ENCODE data around the gene PIAS4.

PIAS4 gene

DNA sequence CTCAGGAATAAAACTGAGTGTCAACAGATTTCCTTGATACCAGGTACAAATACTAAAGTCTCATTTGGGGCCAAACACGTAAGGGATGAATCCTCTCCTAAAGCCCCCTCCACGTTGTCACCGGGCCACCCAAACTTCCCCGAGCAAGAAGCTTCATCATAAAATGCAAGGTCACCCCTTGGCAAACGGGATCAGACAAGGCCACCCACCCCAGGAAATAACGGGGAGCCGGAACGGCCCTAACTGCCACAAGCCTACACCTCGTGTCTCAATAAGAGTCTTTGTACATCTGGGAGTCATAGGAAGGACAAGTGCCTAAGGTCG, 23.0 kb upstream of the PIAS4 start:
- H3K4me2 ChIP-seq (ENCODE audit: low read length) = peak overlapping the region; percentile 95
- no peaks in the 10 kb centered on the region for H3K9me3 ChIP-seq (ENCODE audit: control insufficient read depth, insufficient read depth, low read length)
- H3K4me1 ChIP-seq (ENCODE audit: control insufficient read depth, low read length) = peaks cover 62% of the 10 kb centered on the region
- no peaks in the 10 kb centered on the region for H3K9me2 ChIP-seq (replicated peaks; ENCODE audit: control insufficient read depth, low read length)
- no peak for TF ChIP-seq EZH2phosphoT487 (IDR thresholded peaks at IDR 0.05; ENCODE audit: borderline replicate concordance, low read length)
- no peak for TF ChIP-seq CTCF (IDR thresholded peaks at IDR 0.05; ENCODE audit: low read depth, low read length, poor library complexity, severe bottlenecking)
- peaks cover 57% of the 10 kb centered on the region for H3K36me3 ChIP-seq (ENCODE audit: control insufficient read depth, low read length)
- peaks cover 65% of the 10 kb centered on the region for H3F3A ChIP-seq (ENCODE audit: control insufficient read depth, insufficient read depth)
- peak overlapping the region; percentile 99 for H3K4me3 ChIP-seq (ENCODE audit: low read length)
- peak overlapping the region; percentile 89 for H3K27ac ChIP-seq (ENCODE audit: low read depth, low read length)
- peaks cover 58% of the 10 kb centered on the region for H3K79me2 ChIP-seq (ENCODE audit: control insufficient read depth, low read length)
- peaks cover 49% of the 10 kb centered on the region for H4K20me1 ChIP-seq (ENCODE audit: control insufficient read depth, insufficient read depth, low read depth, low read length)
- no peaks in the 10 kb centered on the region for H3K27me3 ChIP-seq (ENCODE audit: control insufficient read depth, low read length)

DNA sequence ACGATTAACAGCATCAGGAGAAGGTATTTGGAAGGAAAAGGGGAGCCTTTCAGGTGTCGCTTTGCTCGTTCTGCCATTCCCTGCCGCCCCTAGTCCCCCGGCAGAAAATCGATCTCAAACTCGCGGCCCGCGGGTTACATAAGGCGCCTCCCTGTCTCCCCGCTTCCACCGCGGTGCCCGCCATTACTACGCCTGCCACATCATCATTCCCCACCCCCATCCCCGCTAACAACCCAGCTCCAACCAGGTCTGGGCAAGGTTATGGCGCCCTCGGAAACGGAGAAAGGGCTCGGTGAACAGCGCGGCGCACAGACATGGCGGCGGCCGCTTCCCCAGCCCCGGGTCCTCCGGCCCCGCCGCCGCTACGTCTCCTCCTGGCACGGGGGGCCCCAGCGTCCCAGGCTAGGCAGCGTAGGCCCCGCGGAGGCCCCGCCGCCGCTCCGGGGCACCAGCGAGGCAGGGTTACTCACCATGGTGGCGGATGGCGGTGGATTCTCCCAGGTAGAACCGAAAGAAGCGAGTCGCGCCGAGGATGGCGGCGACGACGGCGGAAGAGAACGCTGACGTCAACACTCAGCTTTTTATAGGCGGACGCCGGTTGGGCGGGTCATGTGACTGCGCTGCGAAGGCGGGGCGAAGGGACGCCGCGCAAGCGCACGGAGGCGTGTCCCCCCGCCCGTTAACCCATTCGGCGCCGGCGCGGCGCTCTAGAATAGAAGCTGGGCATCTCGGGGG, 22.5 kb upstream of the PIAS4 start, which contains the start of gene EEF2:
Gene EEF2 (minus strand): TSS at position 556 of the 735 bp plus-strand sequence. CDS start 83 bp downstream, at position 473.
- peaks cover 46% of the 10 kb centered on the region for H4K20me1 ChIP-seq (ENCODE audit: control insufficient read depth, insufficient read depth, low read depth, low read length)
- peak within 1 kb of the TSS; percentile 99 for H3K4me3 ChIP-seq (ENCODE audit: low read length)
- H3K9me2 ChIP-seq (replicated peaks; ENCODE audit: control insufficient read depth, low read length) = no peaks in the 10 kb centered on the region
- peaks cover 51% of the 10 kb centered on the region for H3K36me3 ChIP-seq (ENCODE audit: control insufficient read depth, low read length)
- TF ChIP-seq EZH2phosphoT487 (IDR thresholded peaks at IDR 0.05; ENCODE audit: borderline replicate concordance, low read length) (no peak), CTCF (IDR thresholded peaks at IDR 0.05; ENCODE audit: low read depth, low read length, poor library complexity, severe bottlenecking) (no peak)
- peak within 1 kb of the TSS; percentile 89 for H3K27ac ChIP-seq (ENCODE audit: low read depth, low read length)
- peaks cover 65% of the 10 kb centered on the region for H3K4me1 ChIP-seq (ENCODE audit: control insufficient read depth, low read length)
- H3K4me2 ChIP-seq (ENCODE audit: low read length) = peak within 1 kb of the TSS; percentile 95
- no peaks in the 10 kb centered on the region for H3K27me3 ChIP-seq (ENCODE audit: control insufficient read depth, low read length)
- H3K79me2 ChIP-seq (ENCODE audit: control insufficient read depth, low read length) = peaks cover 53% of the 10 kb centered on the region
- H3F3A ChIP-seq (ENCODE audit: control insufficient read depth, insufficient read depth) = peaks cover 68% of the 10 kb centered on the region
- no peaks in the 10 kb centered on the region for H3K9me3 ChIP-seq (ENCODE audit: control insufficient read depth, insufficient read depth, low read length)

GRCh38 chr19:3985643-3986259, 21.8 kb upstream of the PIAS4 start:
- Histone ChIP-seq H3K4me1 (ENCODE audit: control insufficient read depth, low read length) (peaks cover 69% of the 10 kb centered on the region), H3K4me3 (ENCODE audit: low read length) (peak overlapping the region; percentile 99), H3K4me2 (ENCODE audit: low read length) (peak overlapping the region; percentile 95), H3F3A (ENCODE audit: control insufficient read depth, insufficient read depth) (peaks cover 62% of the 10 kb centered on the region), H3K79me2 (ENCODE audit: control insufficient read depth, low read length) (peaks cover 46% of the 10 kb centered on the region), H3K9me2 (replicated peaks; ENCODE audit: control insufficient read depth, low read length) (no peaks in the 10 kb centered on the region), H3K27me3 (ENCODE audit: control insufficient read depth, low read length) (no peaks in the 10 kb centered on the region), H4K20me1 (ENCODE audit: control insufficient read depth, insufficient read depth, low read depth, low read length) (peaks cover 41% of the 10 kb centered on the region), H3K36me3 (ENCODE audit: control insufficient read depth, low read length) (peaks cover 45% of the 10 kb centered on the region), H3K9me3 (ENCODE audit: control insufficient read depth, insufficient read depth, low read length) (no peaks in the 10 kb centered on the region), H3K27ac (ENCODE audit: low read depth, low read length) (peak overlapping the region; percentile 89)
- no peak for TF ChIP-seq EZH2phosphoT487 (IDR thresholded peaks at IDR 0.05; ENCODE audit: borderline replicate concordance, low read length)
- TF ChIP-seq CTCF (IDR thresholded peaks at IDR 0.05; ENCODE audit: low read depth, low read length, poor library complexity, severe bottlenecking) = no peak
